ENCODE results near the gene TBX15.

TBX15 gene

DNA sequence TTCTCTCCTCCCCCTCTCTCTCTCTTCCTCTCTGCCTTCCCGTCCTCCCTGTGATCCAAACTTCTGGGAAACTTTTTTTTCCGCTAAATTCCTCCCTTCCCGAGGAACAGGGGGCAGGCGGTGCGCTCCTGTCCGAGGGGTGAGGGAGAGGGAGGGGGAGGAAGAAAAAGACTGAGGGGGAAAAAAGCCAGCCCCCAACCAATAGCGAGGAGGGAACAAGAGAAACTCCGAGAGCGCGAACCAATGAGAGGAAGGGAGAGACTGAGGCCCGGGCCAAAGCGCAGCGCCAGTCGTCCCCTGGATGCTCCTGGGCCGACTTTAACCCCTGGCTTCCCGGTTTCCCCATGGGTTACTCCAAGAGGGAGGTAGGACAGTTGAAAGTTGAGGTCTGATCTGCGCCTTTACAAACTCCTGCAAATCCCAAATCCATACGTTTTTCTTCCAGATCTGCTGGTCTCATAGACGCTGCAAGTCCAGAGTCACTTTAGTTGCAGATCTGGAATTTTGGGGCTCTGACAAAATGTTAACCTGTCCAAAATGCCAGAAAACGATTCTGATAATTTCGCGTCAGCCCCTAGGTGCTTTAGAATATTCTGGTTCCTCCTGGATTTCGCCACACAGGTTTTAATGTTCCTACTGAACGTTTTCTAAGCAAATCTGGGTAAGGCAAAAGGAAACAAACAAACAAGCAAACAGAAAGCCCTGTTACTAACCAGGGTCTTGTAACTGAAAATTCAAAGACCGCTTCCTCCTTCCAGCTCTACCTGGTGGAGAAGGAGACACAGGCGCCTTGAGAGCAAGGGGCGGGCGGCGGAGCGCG, at the start of gene TBX15:
Gene TBX15, minus strand, starts transcription at position 158 of the 820 bp plus-strand sequence. CDS start 548 bp downstream, outside the sequence.
- in situ Hi-C loops (cut with MboI; ENCODE audit: low sequenced_read_pairs), result no loop called here

DNA sequence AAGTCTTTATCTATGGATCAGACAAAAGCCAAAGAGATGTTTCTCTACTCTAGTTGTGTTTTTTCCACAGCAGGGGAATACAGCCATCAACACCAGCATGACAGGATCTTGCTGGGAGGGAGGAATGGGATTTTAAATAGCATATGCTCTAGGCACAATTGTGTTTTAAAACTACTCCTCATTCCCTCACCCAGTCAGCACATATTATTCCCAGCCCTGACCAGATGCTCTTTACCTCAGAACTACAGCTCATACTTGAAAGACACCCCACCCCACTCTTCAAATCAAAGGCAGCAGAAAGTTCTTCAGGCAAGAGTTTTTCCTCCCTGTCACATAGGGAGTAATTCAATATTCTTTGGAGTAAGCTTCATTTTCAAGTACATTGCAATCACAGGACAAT, 46.2 kb upstream of the TBX15 start:
- in situ Hi-C loops (cut with MboI; ENCODE audit: low sequenced_read_pairs), result no loop called here

DNA sequence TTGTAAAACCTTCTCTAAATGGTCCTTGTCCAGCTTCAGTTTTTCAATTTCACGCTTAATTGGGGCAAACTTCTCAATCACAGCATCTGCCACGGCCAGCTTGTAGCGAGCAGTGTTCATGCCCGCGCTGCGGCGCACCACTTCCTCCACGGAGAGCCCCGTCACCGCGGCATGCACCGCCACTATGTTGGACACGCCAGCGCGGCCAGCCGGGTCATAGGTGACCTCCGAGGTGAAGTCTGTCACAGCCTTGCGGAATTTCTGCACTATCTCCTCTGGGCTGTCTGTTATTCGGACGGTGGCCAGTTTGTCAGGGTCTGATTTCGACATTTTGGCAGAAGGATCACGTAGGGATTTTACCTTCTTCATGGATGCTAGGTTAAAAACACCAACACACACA, 44.8 kb upstream of the TBX15 start:
- in situ Hi-C loops (cut with MboI; ENCODE audit: low sequenced_read_pairs), result no loop called here

DNA sequence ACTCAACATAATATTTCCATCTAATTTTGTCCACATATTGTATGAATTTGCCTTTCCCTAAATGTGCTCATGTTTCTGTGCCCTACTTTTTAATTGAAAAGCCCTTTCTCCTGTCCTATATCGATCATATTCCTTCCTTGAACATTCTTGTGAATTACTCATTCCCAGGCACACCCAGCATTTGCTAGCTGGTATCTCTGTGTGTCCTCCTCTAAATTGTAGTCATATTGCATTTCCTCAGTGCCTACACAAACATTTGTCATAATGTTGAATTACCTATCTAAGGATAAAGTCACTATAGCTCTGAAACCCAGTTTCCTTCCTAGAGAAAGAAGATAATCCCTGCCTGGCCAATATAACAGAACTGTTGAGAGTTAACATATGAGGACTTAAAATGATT, 39.6 kb upstream of the TBX15 start:
- in situ Hi-C loops (cut with MboI; ENCODE audit: low sequenced_read_pairs), result no loop called here

DNA sequence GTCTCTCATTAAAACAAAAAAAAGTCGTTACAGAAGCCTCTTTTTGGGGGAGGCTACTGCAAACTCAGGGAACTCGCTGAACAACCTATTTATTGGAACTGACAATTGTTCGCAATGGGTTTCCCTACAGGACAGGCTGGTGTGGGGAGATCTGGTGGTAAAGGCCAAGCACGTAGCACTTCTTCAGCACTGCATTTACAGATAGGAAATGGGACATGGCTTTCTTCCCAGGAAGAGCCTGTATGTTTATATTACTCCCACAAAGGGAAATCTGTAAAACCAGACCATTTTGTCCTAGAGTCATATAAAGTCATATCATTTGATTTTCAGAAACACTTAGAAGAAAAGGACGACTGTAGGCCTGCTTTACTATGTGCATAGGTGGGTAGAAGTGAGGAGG, 38.8 kb upstream of the TBX15 start:
- in situ Hi-C loops (cut with MboI; ENCODE audit: low sequenced_read_pairs), result no loop called here

DNA sequence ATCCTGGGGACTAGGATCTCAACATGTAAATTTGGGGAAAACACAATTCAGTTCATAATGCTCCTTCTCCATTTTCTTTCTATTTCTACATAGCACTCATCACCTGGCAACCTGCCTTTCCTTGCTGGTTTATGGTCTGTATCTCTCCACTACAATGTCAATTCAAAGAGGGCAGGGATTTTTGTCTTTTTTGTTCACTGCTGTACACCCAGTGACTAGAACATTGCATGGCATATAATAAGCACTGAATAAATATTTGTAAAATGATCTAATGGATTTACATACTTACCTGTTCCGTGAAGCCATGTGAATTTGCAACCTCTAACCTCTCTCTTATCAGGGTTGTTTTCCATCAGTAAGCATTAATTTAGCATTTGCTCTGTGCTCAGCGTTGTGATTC, 27.4 kb upstream of the TBX15 start:
- in situ Hi-C loops (cut with MboI; ENCODE audit: low sequenced_read_pairs), result no loop called here

DNA sequence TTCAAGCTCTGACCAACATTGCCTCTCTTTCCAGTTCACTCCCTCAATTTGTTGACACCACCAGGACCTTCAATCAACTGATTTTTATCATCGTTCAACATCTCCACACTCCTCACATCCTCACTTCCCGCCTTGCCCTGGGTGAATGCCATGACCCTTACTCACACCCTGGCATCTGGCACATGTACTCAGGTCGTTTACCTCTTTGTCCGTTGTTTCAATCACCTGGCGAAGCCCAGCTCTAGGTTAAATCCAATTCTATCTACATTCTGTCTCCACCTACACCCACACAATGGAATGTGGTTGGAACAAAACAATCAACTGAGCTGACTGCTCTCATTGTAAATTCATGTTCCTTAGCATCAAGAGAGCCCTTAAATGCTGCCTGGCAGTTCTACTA, 24.2 kb upstream of the TBX15 start:
- in situ Hi-C loops (cut with MboI; ENCODE audit: low sequenced_read_pairs), result no loop called here

DNA sequence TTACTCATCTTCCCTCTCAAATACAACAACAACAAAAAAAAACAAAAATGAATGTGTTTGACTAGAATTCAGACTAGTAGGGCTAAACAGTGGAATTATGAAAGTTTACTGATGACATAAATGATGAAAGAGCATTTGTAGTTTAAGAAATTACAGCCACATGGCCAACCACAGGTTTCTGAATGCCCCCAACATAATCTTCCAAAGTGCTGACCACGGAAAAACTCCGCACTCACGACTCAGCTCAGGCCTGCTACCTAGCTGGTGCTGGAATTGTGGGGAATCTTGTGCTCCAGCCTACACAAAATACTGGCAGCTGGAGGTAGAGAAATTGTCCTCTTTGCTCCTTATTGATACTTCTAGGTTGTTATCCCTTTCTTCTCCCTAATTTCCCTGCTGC, 23.6 kb upstream of the TBX15 start:
- in situ Hi-C loops (cut with MboI; ENCODE audit: low sequenced_read_pairs), result no loop called here

DNA sequence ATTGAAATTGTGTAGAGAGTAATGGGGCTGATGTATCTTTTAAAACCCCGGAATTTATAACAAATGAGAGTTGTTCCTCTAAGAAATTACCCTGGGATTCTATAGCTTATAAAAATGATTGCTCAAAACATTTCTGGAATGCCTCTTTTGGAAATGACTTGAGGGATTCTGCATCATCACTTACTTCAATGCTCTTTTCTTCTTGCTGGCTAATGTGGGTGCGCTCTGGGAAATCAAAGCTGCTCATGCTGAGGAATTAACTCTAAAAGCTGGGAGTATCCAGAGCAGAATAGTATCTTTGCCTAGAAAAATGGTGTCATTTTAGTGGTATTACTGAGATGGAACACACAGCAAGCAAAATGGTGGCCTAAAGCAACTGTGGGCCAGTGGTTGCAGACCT, 23.0 kb upstream of the TBX15 start:
- in situ Hi-C loops (cut with MboI; ENCODE audit: low sequenced_read_pairs), result no loop called here

DNA sequence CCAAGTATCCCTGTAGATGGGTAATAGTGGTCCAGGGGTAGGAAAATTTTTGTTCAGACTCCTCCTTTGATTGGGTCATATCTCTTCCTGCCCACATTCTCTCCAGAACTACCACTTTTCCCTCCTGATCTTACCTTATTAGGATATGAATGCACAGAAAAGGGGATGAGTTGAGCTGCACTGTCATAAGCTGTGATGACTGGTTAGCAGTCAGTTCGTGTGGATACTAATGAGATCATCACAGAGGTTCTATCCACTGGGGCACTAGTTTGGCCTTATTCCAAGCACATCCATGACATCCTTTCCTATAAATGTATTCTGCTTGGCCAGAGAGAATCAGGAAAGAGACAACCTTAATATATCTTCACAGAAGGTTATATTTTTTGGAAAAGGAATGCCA, 22.1 kb upstream of the TBX15 start:
- in situ Hi-C loops (cut with MboI; ENCODE audit: low sequenced_read_pairs), result no loop called here

DNA sequence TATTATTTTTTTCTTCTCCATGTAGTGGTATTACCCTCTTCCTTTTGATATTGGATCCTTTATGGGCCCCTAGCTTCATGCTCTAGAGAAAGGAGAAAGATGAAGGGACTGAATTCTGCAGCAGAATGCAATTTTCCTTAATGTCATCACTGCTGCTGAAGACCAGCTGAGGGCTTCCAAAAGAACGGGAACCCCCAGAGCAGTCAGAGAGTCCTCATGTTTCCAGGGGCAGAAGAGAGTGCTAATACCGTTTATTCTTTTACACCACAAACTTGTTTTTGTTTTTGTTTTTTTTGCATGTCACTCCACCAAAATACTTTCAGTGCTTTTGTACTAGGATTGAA, 21.1 kb upstream of the TBX15 start:
- in situ Hi-C loops (cut with MboI; ENCODE audit: low sequenced_read_pairs), result no loop called here

DNA sequence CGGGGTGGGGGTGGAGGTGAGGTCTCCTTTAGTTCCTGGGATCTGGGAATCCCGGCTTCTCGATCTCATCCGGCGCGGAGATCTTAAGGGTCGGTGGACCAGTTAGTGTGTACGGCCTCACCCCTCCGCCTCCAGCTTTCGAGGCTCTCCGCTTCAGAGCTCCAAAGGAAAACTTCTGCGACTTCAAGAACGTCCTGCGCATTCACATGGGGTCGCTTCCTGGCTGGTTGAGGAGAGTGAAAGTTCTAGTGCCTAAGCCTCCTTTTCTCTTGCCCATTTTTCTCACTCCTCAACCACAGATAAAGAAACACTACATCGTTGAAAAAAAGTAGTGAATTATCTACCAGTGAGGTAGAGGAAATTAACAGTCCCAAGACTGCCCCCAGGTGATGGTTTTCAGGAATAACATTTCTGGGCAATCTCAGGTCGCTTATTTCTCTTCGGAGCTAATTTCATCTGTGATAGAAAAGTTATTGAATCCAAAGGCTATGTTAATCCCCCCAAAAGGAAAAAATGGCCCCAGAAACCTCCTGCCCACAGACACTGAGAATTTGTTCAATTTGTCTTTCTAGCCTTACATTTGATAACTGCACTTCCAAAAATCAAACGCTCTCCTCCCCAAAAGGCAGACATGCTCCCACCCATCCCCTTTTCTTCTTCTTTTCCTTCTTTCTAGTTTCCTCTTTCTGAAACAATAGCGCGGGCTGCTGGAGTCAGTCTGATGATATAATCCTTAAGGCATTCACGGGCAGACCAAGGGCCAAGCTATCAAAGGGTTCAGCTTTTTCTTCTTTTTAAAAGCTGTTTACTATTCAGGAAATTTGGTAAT, 20.6 kb upstream of the TBX15 start:
- in situ Hi-C loops (cut with MboI; ENCODE audit: low sequenced_read_pairs), result no loop called here

DNA sequence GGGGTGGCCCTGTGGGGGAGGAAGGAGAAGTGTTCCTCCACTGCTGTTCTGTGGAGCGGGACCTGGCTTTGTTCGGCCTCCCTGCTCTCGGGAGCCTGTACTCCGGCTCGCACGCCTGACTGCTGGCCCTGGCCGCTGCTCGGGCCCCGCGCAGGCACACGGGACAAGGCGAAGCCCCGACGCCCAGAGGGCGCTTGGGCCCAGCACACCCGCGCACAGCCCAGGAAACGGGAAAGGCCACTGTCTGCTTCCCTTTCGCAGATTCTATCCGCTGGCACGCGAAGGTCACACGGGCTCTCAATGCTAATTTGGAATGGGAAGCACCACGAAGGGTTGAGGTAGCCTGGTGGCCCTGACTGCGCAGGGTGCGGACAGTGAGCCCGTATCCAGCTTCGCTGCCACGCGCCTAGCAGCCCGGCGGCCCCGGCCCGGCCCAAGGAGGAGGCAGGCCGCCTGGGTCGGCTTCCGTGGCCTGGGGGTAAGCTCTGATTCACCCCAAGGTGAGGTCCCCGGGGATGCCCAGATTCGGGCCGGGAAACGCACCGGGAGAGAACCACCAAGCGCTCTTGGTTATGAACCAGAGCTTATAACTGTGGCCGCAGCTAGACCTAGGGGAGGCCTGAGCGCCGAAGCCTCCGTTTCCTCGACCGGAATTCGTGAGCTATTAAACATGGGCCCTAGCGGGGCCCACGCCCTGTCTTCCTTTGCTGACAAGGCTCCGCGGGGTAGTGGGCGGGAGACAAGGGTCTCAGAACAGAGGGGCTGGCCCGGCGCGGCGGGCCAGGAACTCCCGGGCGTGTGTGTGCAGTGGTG, 19.7 kb upstream of the TBX15 start:
- in situ Hi-C loops (cut with MboI; ENCODE audit: low sequenced_read_pairs), result no loop called here

DNA sequence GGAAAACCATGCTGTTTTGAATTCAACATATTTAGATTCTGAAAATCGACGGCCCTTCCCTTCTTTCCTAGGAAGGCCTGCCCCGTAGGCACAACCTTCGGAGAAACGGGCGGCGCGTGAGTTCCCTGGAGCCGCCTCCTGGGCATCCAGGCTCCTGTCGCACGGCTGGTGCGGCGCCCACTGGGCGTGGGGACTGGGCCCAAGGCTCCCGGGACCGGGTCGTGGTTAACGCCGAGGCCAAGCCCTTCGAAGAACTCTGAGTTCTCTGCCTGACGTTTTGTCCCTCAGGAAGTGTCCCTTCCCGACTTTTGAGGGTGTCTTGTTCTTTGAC, 19.2 kb upstream of the TBX15 start:
- in situ Hi-C loops (cut with MboI; ENCODE audit: low sequenced_read_pairs), result no loop called here

DNA sequence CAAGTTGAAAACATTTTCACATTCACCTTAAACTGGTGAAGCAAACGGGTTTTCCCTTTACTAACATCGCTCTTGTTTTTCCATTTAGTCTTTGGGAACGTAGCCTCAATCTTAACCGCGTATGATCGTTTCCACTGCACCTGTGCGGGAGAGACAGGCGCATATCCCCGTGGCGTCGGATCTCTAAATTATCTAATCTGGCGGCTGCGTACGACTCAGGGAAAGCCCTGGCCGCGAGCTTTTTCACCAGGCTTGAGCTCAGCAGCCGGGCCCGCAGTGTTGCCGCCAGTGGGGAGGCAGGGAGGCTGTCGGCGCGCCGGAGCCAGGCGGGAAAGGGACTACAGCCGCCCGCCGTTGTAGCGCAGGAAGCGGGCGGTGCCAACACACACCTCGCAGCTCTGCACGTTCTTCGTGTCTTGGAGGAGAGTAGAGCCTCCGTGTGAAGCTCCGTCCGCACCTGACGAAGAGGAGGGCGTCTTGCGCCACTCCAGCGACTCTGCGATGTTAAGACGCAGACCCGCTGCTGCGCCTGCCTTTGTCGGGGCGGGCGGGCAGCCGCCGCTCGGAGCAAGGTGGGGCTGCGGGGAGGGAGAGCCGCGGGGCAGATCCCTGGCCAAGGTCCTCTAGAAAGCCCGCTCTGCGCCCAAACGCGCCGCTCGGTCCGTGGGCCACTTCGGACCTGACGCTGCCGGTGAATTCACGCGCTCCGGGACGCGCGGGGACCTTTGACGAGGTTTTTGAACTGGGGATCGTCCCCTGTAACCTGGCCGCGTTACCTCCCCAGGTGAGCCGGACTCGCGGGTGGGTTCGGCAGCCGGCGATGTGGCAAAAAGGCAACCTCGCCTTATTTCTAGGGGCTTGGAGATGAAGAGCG, 18.5 kb upstream of the TBX15 start:
- in situ Hi-C loops (cut with MboI; ENCODE audit: low sequenced_read_pairs), result no loop called here

DNA sequence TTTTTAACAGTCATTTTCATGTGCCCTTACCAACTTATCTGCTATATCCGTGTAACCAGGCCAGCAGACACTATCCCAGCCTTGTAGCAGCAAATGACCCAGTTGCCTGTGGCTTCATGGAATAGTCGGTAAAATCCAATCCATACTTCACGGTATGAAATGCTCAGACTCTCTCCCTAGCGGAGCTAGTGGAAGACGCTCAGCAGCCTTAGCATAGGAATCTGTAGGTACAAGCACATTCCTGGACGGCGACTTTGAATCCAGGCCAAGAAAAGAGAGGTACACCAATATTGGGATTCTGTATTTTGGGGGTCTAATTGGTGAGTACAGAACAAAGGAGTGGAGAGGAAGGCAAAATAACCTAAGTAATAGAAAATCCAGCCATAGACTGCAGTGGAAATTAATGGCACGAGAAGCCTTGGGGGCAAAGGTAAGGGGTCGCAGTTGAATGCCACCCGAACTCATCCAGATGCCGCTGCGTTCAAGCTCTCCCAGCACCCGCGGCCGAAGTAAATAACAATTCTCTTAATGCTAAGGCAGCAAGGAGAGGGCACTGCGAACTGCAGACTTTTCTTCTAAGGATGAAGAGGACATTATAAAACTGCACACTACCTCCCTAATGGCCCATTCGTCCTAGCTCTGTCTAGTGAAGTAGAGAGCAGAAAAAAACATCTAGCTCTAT, 17.7 kb upstream of the TBX15 start:
- in situ Hi-C loops (cut with MboI; ENCODE audit: low sequenced_read_pairs), result no loop called here

DNA sequence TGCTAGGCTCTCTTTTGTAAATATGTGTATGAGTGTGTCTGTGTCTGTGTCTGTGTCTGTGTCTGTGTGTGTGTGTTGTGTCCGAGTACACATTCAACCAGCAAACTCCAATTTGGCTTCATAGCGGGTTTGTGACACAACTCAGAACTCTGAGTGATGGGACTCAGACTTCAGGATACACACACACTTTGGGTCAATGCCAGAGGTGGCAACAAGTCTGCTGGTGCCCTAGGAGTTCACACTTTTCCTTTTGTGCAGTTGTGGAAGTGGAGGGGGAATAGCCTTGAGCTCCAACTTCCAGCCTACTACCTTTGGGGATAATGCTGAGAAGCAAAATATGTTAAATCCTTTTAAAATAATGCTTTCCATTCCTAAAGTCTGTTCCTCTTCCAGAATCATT, 16.6 kb upstream of the TBX15 start:
- in situ Hi-C loops (cut with MboI; ENCODE audit: low sequenced_read_pairs), result no loop called here

DNA sequence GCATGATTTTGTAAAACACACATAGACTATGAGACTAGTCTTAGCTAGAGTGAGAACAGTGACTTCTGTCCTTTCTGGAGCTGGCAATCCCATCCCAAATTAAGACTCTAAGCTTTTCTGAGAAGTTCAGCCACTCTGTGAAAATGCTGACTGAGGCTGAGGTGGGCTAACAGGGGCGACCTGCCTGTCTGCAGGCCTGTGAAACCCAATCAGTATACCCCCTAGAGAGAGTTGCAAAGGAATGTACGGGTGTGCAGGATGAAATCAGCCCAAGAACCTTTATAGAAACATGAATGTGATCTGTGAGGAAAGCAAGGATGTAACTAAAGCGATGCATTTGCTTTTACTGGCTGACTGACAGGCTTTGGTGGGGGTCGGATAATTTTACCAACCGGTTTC, 16.0 kb upstream of the TBX15 start:
- in situ Hi-C loops (cut with MboI; ENCODE audit: low sequenced_read_pairs), result no loop called here

DNA sequence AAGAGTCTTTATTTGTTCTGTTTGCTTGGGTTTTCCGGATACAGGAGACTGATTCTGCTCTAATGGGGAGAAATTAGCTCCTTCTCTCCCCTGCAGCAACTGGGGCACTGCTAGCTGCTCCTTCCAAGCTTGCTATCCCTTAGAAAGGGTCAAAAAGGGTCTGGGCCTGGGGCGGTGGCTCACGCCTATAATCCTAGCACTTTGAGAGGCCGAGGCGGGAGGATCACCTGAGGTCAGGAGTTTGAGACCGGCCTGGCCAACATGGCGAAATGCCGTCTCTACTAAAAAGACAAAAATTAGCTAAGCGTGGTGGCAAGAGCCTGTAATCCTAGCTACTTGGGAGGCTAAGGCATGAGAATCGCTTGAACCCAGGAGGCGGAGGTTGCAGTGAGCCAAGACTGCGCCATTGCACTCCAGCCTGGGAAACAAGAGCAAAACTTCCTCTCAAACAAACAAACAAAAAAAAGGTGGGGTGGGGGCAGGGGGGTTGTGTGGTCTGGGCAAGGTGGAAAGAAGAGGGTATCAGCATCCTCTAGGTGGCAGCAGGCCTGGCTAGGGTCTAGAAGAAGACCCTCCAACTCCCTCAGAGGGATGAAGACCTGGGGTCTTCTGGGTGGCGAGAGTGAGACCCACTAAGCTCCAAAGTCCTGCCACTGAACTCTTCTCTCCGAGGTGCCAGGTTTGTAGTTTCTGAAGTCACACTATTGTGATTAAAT, 15.4 kb upstream of the TBX15 start:
- in situ Hi-C loops (cut with MboI; ENCODE audit: low sequenced_read_pairs), result no loop called here
